H1 (cell line): ENCODE results near the gene CANT1. TPM values are rescaled to one million over a fixed set of nuclear protein-coding genes. Genes with fewer than 3 reads are reported as not detected.

Experiments used
- CTCF ChIA-PET: fragments of 300-600 bp; sonication (Branson Sonifier 250); formaldehyde crosslinking; loops from one replicate; lab custom pipeline; 2021; ENCODE audit not compliant: partially characterized antibody; lab: Charles Lee
- POLR2A ChIA-PET: fragments of 300-600 bp; sonication (Branson Sonifier 250); formaldehyde crosslinking; loops from one replicate; lab custom pipeline; 2021; ENCODE audit warnings: inconsistent platforms; ENCODE audit not compliant: partially characterized antibody; lab: Charles Lee
- DNase-seq, 2 experiments: peaks; one replicate each; pipeline versions ENCODE4 v3.0.0 to v3.0.0-alpha.2; 2010 to 2022; ENCODE audit warnings: low spot score in 2 of 2, low read depth in 1 of 2, mixed read lengths in 1 of 2
- FAIRE-seq: peaks from 2 replicates; lab custom pipeline; 2011; peaks lifted over from hg19 to GRCh38; lab: Jason Lieb, UNC
- H2AFZ ChIP-seq: 2 replicates; pipeline ENCODE4 v1.8.1; 2012; ENCODE audit warnings: low read length, inconsistent platforms
- H2AK5ac ChIP-seq: 2 replicates; pipeline ENCODE4 v1.6.1; 2013; ENCODE audit warnings: low read depth, low read length
- H2BK120ac ChIP-seq: replicated peaks from 2 replicates; pipeline ENCODE3; 2013; ENCODE audit warnings: low read depth, low read length, inconsistent platforms
- H2BK12ac ChIP-seq: 2 replicates; pipeline ENCODE4 v1.6.1; 2013; ENCODE audit warnings: low read depth, low read length
- H2BK15ac ChIP-seq: 2 replicates; pipeline ENCODE4 v1.6.1; 2013; ENCODE audit warnings: low read length
- H2BK20ac ChIP-seq: 2 replicates; pipeline ENCODE4 v1.6.1; 2013; ENCODE audit warnings: low read length
- H2BK5ac ChIP-seq: 2 replicates; pipeline ENCODE4 v1.6.1; 2013; ENCODE audit warnings: low read depth, low read length
- H3K14ac ChIP-seq: 2 replicates; pipeline ENCODE4 v1.6.1; 2013; ENCODE audit warnings: inconsistent platforms; ENCODE audit not compliant: insufficient read length
- H3K18ac ChIP-seq: 2 replicates; pipeline ENCODE4 v1.6.1; 2013; ENCODE audit warnings: low read length; ENCODE audit errors: extremely low read depth
- H3K23ac ChIP-seq: 2 replicates; pipeline ENCODE4 v1.6.1; 2013; ENCODE audit warnings: inconsistent platforms; ENCODE audit not compliant: insufficient read length
- H3K23me2 ChIP-seq: 2 replicates; pipeline ENCODE4 v1.6.1; 2013; ENCODE audit warnings: low read depth, low read length
- H3K27ac ChIP-seq: 2 replicates; pipeline ENCODE4 v1.6.1; 2011; ENCODE audit warnings: low read depth, low read length, inconsistent platforms
- H3K27me3 ChIP-seq, 4 experiments: replicated peaks in 1 of 4; 1 replicate in 1 of 4; 2 replicates in 3 of 4; pipeline versions ENCODE4 v1.6.1 to v1.8.1; 2011 to 2013; ENCODE audit warnings: low read length in 3 of 4, mild to moderate bottlenecking in 3 of 4, inconsistent platforms in 2 of 4, mixed read lengths in 2 of 4, moderate library complexity in 1 of 4; ENCODE audit not compliant: control insufficient read depth in 3 of 4, insufficient read depth in 3 of 4; ENCODE audit errors: extremely low read depth in 1 of 4
- H3K36me3 ChIP-seq, 4 experiments: 2 replicates each; pipeline versions ENCODE4 v1.6.1 to v1.8.1; 2011 to 2013; ENCODE audit warnings: mild to moderate bottlenecking in 4 of 4, low read length in 3 of 4, moderate library complexity in 2 of 4, control low read depth in 1 of 4, inconsistent platforms in 1 of 4; ENCODE audit not compliant: insufficient read depth in 4 of 4, control insufficient read depth in 2 of 4
- H3K4ac ChIP-seq: replicated peaks from 2 replicates; pipeline ENCODE3; 2013; ENCODE audit warnings: low read length, low read depth, mixed read lengths, inconsistent platforms; ENCODE audit not compliant: insufficient read length
- H3K4me1 ChIP-seq, 4 experiments: replicated peaks in 1 of 4; 1 replicate in 1 of 4; 2 replicates in 3 of 4; pipeline versions ENCODE4 v1.6.1 to v1.8.1; 2011 to 2013; ENCODE audit warnings: low read length in 3 of 4, inconsistent platforms in 2 of 4, mixed read lengths in 1 of 4; ENCODE audit not compliant: insufficient read depth in 4 of 4, control insufficient read depth in 3 of 4
- H3K4me2 ChIP-seq, 2 experiments: 2 replicates each; pipeline versions ENCODE4 v1.6.1 to v1.8.1; 2011 to 2013; ENCODE audit warnings: low read depth in 2 of 2, low read length in 2 of 2, control low read depth in 1 of 2, inconsistent platforms in 1 of 2, mild to moderate bottlenecking in 1 of 2; ENCODE audit not compliant: insufficient read depth in 1 of 2
- H3K4me3 ChIP-seq, 4 experiments: fragments of 200-600, 300-600 bp in 1 of 4; sonication (generic), shearing (Covaris generic), sonication (Bioruptor Twin) in 1 of 4; 2 replicates each; pipeline versions ENCODE4 v1.5.1 to v1.8.1; 2011 to 2016; ENCODE audit warnings: low read length in 4 of 4, low read depth in 3 of 4, control low read depth in 2 of 4, inconsistent platforms in 2 of 4, mild to moderate bottlenecking in 2 of 4, mixed read lengths in 1 of 4, moderate library complexity in 1 of 4; ENCODE audit not compliant: insufficient read depth in 2 of 4; ENCODE audit errors: extremely low read depth in 1 of 4
- H3K56ac ChIP-seq: replicated peaks from 2 replicates; pipeline ENCODE3; 2013; ENCODE audit warnings: low read depth, mild to moderate bottlenecking, mixed read lengths, low read length, inconsistent platforms; ENCODE audit not compliant: insufficient read length
- H3K79me1 ChIP-seq: 2 replicates; pipeline ENCODE4 v1.6.1; 2013; ENCODE audit warnings: low read depth, low read length, control low read depth
- H3K79me2 ChIP-seq, 2 experiments: 2 replicates each; pipeline versions ENCODE4 v1.6.1 to v1.8.1; 2012 to 2013; ENCODE audit warnings: low read length in 2 of 2, mild to moderate bottlenecking in 2 of 2, inconsistent platforms in 1 of 2; ENCODE audit not compliant: insufficient read depth in 2 of 2, control insufficient read depth in 1 of 2
- H3K9ac ChIP-seq, 4 experiments: replicated peaks in 1 of 4; 1 replicate in 1 of 4; 2 replicates in 3 of 4; pipeline versions ENCODE4 v1.6.1 to v1.8.1; 2011 to 2013; ENCODE audit warnings: low read depth in 3 of 4, low read length in 3 of 4, control low read depth in 2 of 4, mild to moderate bottlenecking in 2 of 4, moderate library complexity in 2 of 4, inconsistent platforms in 1 of 4; ENCODE audit errors: extremely low read depth in 1 of 4
- H3K9me3 ChIP-seq, 2 experiments: 2 replicates each; pipeline versions ENCODE4 v1.6.1 to v1.8.1; 2012 to 2013; ENCODE audit warnings: mild to moderate bottlenecking in 2 of 2, moderate library complexity in 2 of 2, control low read depth in 1 of 2, inconsistent platforms in 1 of 2, low read depth in 1 of 2, low read length in 1 of 2, mixed read lengths in 1 of 2; ENCODE audit not compliant: insufficient read depth in 2 of 2
- H4K20me1 ChIP-seq, 2 experiments: replicated peaks in 1 of 2; 2 replicates each; pipeline versions ENCODE3 to v1.8.1; 2011 to 2013; ENCODE audit warnings: inconsistent platforms in 2 of 2, low read length in 2 of 2, mild to moderate bottlenecking in 1 of 2; ENCODE audit not compliant: insufficient read depth in 2 of 2, control insufficient read depth in 1 of 2
- H4K5ac ChIP-seq: 2 replicates; pipeline ENCODE4 v1.6.1; 2013; ENCODE audit warnings: low read length, low read depth, mixed read lengths, inconsistent platforms; ENCODE audit not compliant: insufficient read length
- H4K8ac ChIP-seq: 2 replicates; pipeline ENCODE4 v1.8.0; 2013; ENCODE audit warnings: mild to moderate bottlenecking, moderate library complexity, low read length, inconsistent platforms; ENCODE audit not compliant: insufficient read depth; ENCODE audit errors: extremely low read depth
- H4K91ac ChIP-seq: replicated peaks from 2 replicates; pipeline ENCODE3; 2013; ENCODE audit warnings: low read length, mixed read lengths, inconsistent platforms; ENCODE audit not compliant: insufficient read length
- ASH2L ChIP-seq: fragments of 200-600, 300-600 bp; sonication (generic); IDR thresholded peaks from one replicate; pipeline ENCODE4 v1.7.1; 2017; ENCODE audit warnings: low read length
- CHD2 ChIP-seq: IDR thresholded peaks from 2 replicates; pipeline ENCODE4 v1.6.1; 2012; ENCODE audit warnings: low read length, improper control_type of control experiment
- SAP30 ChIP-seq: fragments of 300-600 bp; sonication (generic); IDR thresholded peaks from 2 replicates; pipeline ENCODE4 v1.7.1; 2012; ENCODE audit warnings: low read length, moderate library complexity, mild to moderate bottlenecking, inconsistent platforms; ENCODE audit not compliant: insufficient read depth, insufficient replicate concordance
- WGBS, 2 experiments: shearing (Covaris generic) in 1 of 2; methylation state at CpG; one replicate each; pipeline versions ENCODE4 v1.1.6 to v1.1.7; 2013 to 2015; ENCODE audit warnings: low lambda C conversion rate in 2 of 2, mixed read lengths in 2 of 2, inconsistent platforms in 1 of 2, low coverage in 1 of 2, missing lambda C conversion rate in 1 of 2; ENCODE audit not compliant: insufficient replicate concordance in 2 of 2, insufficient coverage in 1 of 2, insufficient read length in 1 of 2; ENCODE audit errors: extremely low coverage in 1 of 2, missing lambda C conversion rate in 1 of 2; 5-methylcytosine and 5-hydroxymethylcytosine counted together
- polyA plus RNA-seq, 7 experiments: library from polyadenylated mRNA; depleted of rRNA in 3 of 7; stranded (reverse) in 5 of 7; unstranded in 2 of 7; fragments of >200 nt in 5 of 7; fragments of 200-250 nt in 2 of 7; gene quantifications; 1 replicate in 5 of 7; 2 replicates in 1 of 7; 4 replicates in 1 of 7; pipeline versions ENCODE4 v1.2.1 to v1.2.3, GENCODE V29; 2011 to 2013; ENCODE audit warnings: missing spikeins in 2 of 7, mixed read lengths in 2 of 7
- total RNA-seq: library from RNA; stranded (reverse); fragmentation: NEBNext Ultra II Directional; extraction: Animal tissue kit (Norgen Biotek cat#: 25700); gene quantifications from 2 replicates; pipeline ENCODE4 v1.2.1, GENCODE V29; 2021

CANT1 gene
- total and polyA plus RNA-seq, 2 of the 8 experiments (the other 6 are each of a cell fraction or from before 2014, with no cell fraction given), result 23.0 to 32.6 TPM

DNA sequence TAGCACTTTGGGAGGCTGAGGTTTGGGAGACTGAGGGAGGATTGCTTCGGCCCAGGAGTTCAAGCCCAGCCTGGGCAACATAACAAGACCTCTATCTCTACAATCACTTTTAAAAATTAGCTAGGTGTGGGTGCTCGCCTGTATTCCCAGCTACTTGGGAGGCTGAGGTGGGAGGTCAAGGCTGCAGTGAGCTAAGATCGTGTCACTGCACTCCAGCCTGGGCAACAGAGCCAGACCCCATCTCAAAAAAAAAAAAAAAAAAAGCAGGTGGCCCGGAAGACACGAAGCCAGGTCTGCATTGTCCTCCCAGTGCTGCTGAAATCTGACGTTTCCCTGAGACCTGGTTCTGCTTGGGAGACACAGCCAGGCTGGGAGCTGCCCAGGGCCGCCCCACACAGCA is 65.5 kb downstream of the CANT1 start:
- H4K91ac ChIP-seq, result no peak overlapping the region
- DNase-seq (no peak), FAIRE-seq (no peak)
- no peak overlapping the region for H2AK5ac ChIP-seq
- H3K18ac ChIP-seq, result no peak overlapping the region
- H2BK5ac ChIP-seq, result no peak overlapping the region
- no peak overlapping the region for H3K9ac ChIP-seq
- no peak overlapping the region for H3K23ac ChIP-seq
- H3K4me1 ChIP-seq, result peaks cover 0 to 4% (median 0%) of the 10 kb centered on the region in 4 experiments; a peak in 2 of 7 replicates
- H3K27me3 ChIP-seq, result no peaks in the 10 kb centered on the region
- peaks cover 0 to 1% of the 10 kb centered on the region in 2 experiments for H4K20me1 ChIP-seq
- 81% methylated on average over 7 of the region's 7 CpGs; no CpG with 5 or more reads in 1 of the 2 experiments for WGBS, 2 experiments
- no peak overlapping the region for H2BK12ac ChIP-seq
- H3K23me2 ChIP-seq, result no peaks in the 10 kb centered on the region
- H2AFZ ChIP-seq, result no peak overlapping the region
- H2BK20ac ChIP-seq, result no peak overlapping the region
- POLR2A ChIA-PET, result interaction anchor here (0.6 to 0.9 kb wide), 2 partner anchors 12 to 221 kb away, joined by 4 read pairs; no protein-coding TSS in a partner anchor
- H2BK120ac ChIP-seq, result no peak overlapping the region
- no peaks in the 10 kb centered on the region for H3K36me3 ChIP-seq
- H3K4ac ChIP-seq, result no peak overlapping the region
- H4K5ac ChIP-seq, result no peak overlapping the region
- H3K9me3 ChIP-seq, result no peaks in the 10 kb centered on the region
- H4K8ac ChIP-seq, result peak overlapping the region; percentile 18; the same call in 1 of the 2 replicates
- H3K4me3 ChIP-seq, result no peak overlapping the region
- no peak overlapping the region for H3K14ac ChIP-seq
- H3K79me2 ChIP-seq, result no peaks in the 10 kb centered on the region
- H3K79me1 ChIP-seq, result no peaks in the 10 kb centered on the region
- no peak overlapping the region for H2BK15ac ChIP-seq
- H3K56ac ChIP-seq, result no peak overlapping the region
- TF ChIP-seq ASH2L, result no peak
- no peak for TF ChIP-seq CHD2
- TF ChIP-seq SAP30, result no peak
- H3K27ac ChIP-seq, result no peak overlapping the region
- CTCF ChIA-PET, result interaction anchor here (0.9 to 2.3 kb wide), 5 partner anchors 10 to 61 kb away, joined by 3 to 12 read pairs (median 4); no protein-coding TSS in a partner anchor
- no peak overlapping the region for H3K4me2 ChIP-seq

Other genes with a start within 250 kb of the CANT1 start
- gene CYTH1, start 227.5 kb downstream of the CANT1 start, total RNA-seq, result 14.7 and 14.8 TPM in 2 replicates
- gene CYTH1, start 227.5 kb downstream of the CANT1 start, polyA plus RNA-seq (2011; rRNA removed), result 12.8 and 13.8 TPM in 2 replicates
- 65.8 and 67.7 TPM in 2 replicates for gene USP36, start 168.9 kb downstream of the CANT1 start, total RNA-seq
- 40.7 and 44.8 TPM in 2 replicates for gene USP36, start 168.9 kb downstream of the CANT1 start, polyA plus RNA-seq (2011; rRNA removed)
- 1.4 and 2.0 TPM in 2 replicates for gene CEP295NL, start 106.6 kb downstream of the CANT1 start, total RNA-seq
- 0.05 and 0.06 TPM in 2 replicates for gene CEP295NL, start 106.6 kb downstream of the CANT1 start, polyA plus RNA-seq (2011; rRNA removed)
- 42.7 and 43.3 TPM in 2 replicates for gene TIMP2, start 84.4 kb downstream of the CANT1 start, total RNA-seq
- 18.2 and 21.5 TPM in 2 replicates for gene TIMP2, start 84.4 kb downstream of the CANT1 start, polyA plus RNA-seq (2011; rRNA removed)
- gene LGALS3BP, start 29.8 kb downstream of the CANT1 start, total RNA-seq, result 53.8 and 56.1 TPM in 2 replicates
- 61.6 and 87.5 TPM in 2 replicates for gene LGALS3BP, start 29.8 kb downstream of the CANT1 start, polyA plus RNA-seq (2011; rRNA removed)
- 2.5 and 3.5 TPM in 2 replicates for gene C1QTNF1, start 14.4 kb upstream of the CANT1 start, total RNA-seq
- gene C1QTNF1, start 14.4 kb upstream of the CANT1 start, polyA plus RNA-seq (2011; rRNA removed), result 1.5 and 2.1 TPM in 2 replicates
- gene ENGASE, start 65.1 kb upstream of the CANT1 start, total RNA-seq, result 30.6 and 36.1 TPM in 2 replicates
- 9.3 and 18.8 TPM in 2 replicates for gene ENGASE, start 65.1 kb upstream of the CANT1 start, polyA plus RNA-seq (2011; rRNA removed)